NCI-H82 (cell line): ENCODE results near the gene NPTXR.
"Not testable (repeated sequence)": the region's sequence is repeated elsewhere in the genome, so short reads cannot be mapped to it uniquely, and the experiment has no call there.

Source experiments
- DNase-seq: peaks from one replicate; lab custom pipeline; 2025; lab: John Stamatoyannopoulos, UW

NPTXR gene

GRCh38 chr22:38868286-38868721 lies 24.5 kb upstream of the NPTXR start:
- DNase-seq: no peak

- DNase-seq: no peak
Observed at GRCh38 chr22:38867471-38868285, 23.9 kb upstream of the NPTXR start.

DNA sequence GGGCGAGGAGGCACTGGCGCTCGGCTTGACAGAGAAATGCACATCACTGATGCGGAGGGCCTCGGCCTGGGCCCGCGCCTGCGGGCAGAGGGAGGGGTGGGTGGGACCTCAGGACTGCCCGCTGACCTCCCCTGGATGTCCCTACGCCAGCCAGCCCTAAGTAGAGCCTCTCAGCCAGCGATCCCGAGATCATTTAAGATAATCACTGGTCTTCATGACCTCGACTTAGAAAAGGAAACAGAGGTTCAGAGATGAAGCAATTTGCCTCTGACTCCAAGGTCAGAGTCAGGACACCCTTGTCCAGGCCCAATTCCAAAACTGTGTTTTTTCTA lies 23.3 kb upstream of the NPTXR start:
- no peak for DNase-seq

GRCh38 chr22:38866399-38867123 lies 22.7 kb upstream of the NPTXR start:
- no peak for DNase-seq

DNA sequence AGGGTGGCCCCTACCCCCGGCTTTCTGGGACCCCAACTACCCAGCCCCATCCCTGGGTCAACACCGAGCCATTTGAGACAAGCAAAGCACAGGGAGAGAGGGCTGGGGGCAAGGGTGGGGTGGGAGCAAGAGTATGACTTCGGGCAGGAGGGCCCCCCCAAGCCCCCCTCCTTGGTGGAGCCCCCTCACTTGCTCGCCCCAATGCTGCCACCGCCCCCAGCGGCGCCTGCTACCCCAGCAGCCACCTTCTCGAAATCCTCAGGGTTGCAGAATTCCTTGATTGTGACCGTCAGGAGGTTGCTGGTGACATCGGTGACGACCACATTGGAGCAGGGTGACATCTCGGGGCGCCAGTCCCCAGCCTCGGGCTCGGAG lies 22.2 kb upstream of the NPTXR start:
- DNase-seq: no peak

DNA sequence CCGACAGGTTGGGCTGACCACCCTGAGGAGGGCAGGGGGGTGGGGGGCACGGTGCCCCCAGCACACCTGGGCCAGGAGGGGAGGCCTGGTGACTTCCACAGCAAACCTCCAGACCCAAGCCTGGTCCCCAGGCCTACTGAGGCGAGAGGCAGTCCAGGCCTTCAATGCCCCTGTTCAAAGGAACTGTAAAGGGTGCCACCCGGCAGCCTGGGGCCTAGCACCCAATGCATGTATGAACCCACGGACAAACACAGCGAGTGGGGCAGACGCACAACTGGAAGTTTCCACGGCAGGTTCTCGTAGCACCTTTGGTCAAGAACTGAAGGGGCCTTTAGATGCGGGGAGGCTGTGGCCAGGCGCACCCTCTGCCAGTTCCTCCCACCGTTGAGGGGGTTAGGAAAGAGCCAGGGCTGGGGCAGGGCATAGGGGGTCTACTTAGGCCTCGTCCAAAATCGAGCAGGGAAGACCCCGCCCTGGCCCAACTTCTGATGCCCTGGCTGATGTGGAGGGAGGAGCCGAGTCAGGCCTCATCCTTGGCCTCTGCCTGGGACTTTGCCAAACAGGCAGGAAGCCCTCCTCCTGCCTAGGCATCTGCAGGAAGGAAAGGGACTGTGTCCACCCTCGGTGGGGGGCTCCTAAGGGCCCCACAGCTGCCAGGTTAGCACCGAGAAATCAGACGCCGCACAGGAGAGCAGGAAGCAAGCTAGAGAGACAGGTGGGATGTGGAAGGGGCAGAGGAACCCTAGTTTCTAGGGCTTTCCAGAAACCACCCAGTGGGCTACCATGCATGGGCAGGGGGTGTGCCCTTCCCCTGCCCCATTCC lies 21.6 kb upstream of the NPTXR start:
- no peak for DNase-seq

GRCh38 chr22:38864361-38865191 lies 20.7 kb upstream of the NPTXR start:
- DNase-seq: no peak

DNA sequence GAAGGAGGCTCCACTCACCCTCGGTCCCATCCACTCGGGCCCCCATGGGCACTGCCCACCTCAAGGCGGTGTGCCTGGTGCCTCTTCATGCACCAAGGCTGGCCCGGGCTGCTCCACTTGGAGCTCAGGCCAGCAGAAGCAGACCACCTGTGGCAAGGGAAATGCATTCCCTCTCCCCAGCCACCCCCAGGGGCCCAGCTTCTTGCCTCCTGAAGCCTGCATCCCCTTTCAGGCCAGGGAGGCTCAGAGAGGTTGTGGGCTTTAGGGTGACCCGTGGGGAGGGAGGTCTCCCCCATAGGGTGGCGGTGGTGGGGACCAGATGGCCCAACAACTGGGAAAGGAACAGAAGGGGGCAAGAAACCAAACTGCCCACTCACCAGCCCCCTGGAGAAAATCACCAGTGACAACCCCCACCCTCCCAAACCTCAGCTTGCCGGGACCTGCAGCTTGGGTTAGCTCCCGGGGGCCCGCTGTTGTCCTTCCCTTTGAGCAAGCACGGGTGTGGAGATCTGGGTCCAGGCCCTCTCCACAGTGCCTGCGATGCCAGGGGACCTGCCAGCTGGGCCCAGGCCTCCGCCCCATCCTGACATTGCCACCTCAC lies 19.8 kb upstream of the NPTXR start:
- DNase-seq: no peak

- DNase-seq: peak; percentile 24
Observed at GRCh38 chr22:38862375-38863329, 18.8 kb upstream of the NPTXR start.

GRCh38 chr22:38861927-38862326 lies 18.1 kb upstream of the NPTXR start:
- DNase-seq: no peak

DNA sequence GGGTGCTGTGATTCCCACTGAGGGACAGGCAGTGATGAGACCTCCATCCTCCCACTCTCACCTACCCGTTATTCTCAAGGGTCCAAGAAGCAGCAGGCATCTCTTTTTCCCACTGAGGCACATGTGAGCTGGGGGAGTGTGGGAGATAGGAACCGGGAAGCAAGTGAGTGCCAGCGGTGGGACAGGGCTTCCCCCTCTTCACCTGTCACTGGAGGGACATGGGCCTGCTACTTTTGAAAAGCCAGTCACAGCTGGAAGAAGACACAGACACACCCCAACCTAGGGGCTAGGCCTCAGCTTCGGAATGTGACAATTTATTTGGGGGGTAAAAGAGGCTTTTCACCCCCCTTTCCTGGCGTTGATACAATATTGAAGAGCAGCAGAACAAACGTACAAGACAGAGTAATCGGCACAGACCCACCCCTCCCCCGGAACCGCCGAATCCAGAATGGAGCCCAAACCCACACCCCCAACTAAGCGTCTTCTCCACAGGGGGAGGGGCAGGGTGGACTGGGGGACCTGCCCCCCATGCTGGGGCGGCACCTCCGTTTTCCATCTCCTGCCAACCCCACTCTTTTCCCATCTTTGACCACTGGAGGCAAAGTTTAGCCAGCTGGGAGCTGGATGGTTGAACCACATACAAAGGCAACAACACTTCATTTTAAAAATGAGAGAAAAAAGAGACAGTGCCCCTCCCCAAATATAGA lies 17.5 kb upstream of the NPTXR start:
- no peak for DNase-seq

DNA sequence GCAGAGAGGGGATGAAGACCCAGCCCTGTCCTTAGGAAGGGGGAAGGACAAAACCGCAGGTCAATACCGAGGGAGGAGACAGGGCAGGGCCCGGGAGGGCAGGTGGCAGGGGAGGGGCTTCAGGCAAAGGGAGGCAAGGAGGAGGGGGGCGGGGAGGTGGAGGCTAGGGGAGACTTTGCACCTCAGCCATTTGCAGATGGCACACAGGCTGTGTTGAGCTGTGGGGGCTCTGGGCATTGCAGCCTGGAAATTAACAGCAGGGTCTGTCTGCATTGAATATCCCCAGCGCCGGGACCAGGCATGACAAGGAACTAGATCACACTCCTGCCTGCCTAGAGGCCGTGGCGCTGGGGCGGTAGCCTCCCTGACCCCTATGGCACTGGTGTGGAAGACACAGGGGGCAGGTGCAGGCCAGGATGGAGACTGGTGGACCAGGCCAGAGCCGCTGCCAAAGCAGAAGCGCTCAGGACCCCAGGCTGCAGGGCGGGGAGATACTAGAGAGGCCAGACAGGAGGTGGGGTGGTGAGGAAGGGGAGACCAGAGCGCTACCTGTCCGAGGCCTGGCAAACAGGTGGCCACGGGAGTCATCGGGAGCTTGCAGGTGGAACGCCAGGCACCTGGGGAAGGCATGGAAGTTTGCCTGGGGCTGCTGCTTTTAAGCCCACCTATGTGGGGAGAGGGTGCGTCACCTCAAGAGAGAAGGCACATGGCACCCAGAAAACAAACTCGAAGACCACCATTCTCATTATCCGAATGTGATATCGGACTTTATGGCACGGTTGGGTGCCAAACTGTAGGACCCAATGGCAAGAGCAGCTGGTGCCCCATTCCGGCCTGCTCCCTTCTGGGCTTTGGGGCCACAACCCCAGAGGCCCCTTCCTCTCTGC lies 16.7 kb upstream of the NPTXR start:
- peak; percentile 59 for DNase-seq

- no peak for DNase-seq
Observed at GRCh38 chr22:38859581-38860282, 15.9 kb upstream of the NPTXR start.

- no peak for DNase-seq
Observed at GRCh38 chr22:38858492-38858891, 14.7 kb upstream of the NPTXR start.

- DNase-seq: not testable (repeated sequence)
Observed at GRCh38 chr22:38854476-38854875, 10.6 kb upstream of the NPTXR start.

- DNase-seq: not testable (repeated sequence)
Observed at GRCh38 chr22:38853883-38854282, 10.1 kb upstream of the NPTXR start.

DNA sequence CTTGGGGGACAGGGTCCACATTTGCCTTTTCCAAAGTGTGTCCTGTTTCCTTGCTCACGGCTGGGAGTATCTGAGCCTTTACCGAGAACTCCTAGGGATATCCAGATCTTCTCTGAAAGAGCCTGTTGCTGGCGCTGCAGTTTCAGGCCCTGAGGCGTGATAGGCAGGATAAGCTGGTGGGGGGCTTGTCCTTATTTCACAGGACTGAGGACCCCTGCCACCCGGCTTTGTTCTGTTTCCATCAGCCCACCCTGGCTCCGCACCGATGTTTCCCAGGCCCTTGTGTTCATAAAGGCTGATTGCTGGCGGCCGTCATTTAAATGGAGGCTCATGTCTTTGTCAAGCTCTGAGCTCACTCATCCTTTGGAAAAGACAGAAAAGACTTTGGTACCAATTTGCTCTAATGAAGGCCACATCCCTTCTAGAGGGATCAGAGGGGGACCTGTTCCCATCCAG lies 9.4 kb upstream of the NPTXR start:
- no peak for DNase-seq

DNA sequence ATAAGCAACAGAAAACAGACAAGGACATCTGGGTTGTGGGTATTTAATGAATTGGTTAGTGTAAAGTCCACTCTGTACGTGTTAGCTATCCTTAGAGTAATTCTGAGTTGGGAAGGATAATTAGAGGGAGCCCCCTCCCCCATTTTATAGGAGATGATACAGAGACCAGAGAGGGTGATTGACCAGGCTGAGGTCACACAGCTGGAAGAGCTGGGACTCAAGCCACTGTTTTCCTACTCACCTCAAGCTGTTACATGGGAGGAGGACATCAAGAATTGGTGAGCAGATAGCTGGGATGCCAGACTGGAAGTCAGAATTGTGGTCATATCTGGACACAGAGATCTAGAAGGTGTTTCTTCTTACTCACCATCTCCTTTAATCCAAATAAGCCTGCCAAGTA lies 8.7 kb upstream of the NPTXR start:
- no peak for DNase-seq
